ENCODE measurements around the gene MAZ. TPM values are rescaled to one million over a fixed set of nuclear protein-coding genes. Genes with fewer than 3 reads are reported as not detected.

Gene MAZ
- total RNA-seq, 4 donors from 2014 or later: 45.6 to 71.1 (median 62.7) TPM

GRCh38 chr16:29791845-29792807, 14.2 kb upstream of the MAZ start:
- no peak for TF ChIP-seq CTCF (IDR thresholded peaks at IDR 0.05; ENCODE audit: low read depth)

DNA sequence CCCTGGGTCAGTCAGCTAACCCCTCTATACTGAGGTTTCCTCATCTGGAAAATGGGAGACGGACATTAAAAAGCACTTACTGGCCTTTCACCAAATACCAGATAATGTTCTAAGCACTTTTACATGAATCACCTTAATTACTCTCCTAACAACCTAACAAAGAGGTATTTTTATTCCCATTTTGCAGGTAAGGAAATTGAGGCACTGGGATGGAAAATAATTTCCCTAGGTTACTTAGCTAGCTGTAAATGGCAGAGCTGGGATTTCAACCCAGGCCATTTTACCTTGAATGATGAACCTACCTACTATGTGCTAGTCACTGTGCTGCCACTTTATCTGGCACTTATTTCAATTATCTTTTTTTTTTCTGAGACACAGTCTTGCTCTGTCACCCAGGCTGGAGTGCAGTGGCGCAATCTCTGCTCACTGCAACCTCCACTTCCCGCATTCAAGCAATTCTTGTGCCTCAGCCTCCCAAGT, 12.1 kb upstream of the MAZ start:
- TF ChIP-seq CTCF (IDR thresholded peaks at IDR 0.05; ENCODE audit: low read depth): no peak

GRCh38 chr16:29802416-29802935, 3.9 kb upstream of the MAZ start:
- no peak for TF ChIP-seq CTCF (IDR thresholded peaks at IDR 0.05; ENCODE audit: low read depth)

- no peak for TF ChIP-seq CTCF (IDR thresholded peaks at IDR 0.05; ENCODE audit: low read depth)
These were observed 2.3 kb upstream of the MAZ start for GRCh38 chr16:29804020-29804419.

- TF ChIP-seq CTCF (IDR thresholded peaks at IDR 0.05; ENCODE audit: low read depth): no peak
These were observed 1.7 kb upstream of the MAZ start for GRCh38 chr16:29804455-29805231.

- no peak for TF ChIP-seq CTCF (IDR thresholded peaks at IDR 0.05; ENCODE audit: low read depth)
These were observed 864 bp upstream of the MAZ start for GRCh38 chr16:29805232-29806098.

All from subcutaneous adipose tissue (tissue), 4 donors.